Rectal smooth muscle tissue (tissue), 1 donor: ENCODE measurements around the gene RPUSD4.

Source experiments
- H3K27ac ChIP-seq: one replicate; pipeline ENCODE4 v1.7.0; 2013; ENCODE audit warnings: low read depth, low read length, inconsistent platforms
- H3K27me3 ChIP-seq: one replicate; pipeline ENCODE4 v1.7.0; 2013; ENCODE audit warnings: low read length; ENCODE audit not compliant: control insufficient read depth, insufficient read depth
- H3K36me3 ChIP-seq: one replicate; pipeline ENCODE4 v1.7.0; 2013; ENCODE audit warnings: low read length; ENCODE audit not compliant: control insufficient read depth, insufficient read depth
- H3K4me1 ChIP-seq: one replicate; pipeline ENCODE4 v1.7.0; 2013; ENCODE audit warnings: low read length; ENCODE audit not compliant: control insufficient read depth, insufficient read depth
- H3K4me3 ChIP-seq: one replicate; pipeline ENCODE4 v1.7.0; 2013; ENCODE audit warnings: low read length
- H3K9ac ChIP-seq: one replicate; pipeline ENCODE4 v1.7.0; 2013; ENCODE audit warnings: low read length

The RPUSD4 gene

DNA sequence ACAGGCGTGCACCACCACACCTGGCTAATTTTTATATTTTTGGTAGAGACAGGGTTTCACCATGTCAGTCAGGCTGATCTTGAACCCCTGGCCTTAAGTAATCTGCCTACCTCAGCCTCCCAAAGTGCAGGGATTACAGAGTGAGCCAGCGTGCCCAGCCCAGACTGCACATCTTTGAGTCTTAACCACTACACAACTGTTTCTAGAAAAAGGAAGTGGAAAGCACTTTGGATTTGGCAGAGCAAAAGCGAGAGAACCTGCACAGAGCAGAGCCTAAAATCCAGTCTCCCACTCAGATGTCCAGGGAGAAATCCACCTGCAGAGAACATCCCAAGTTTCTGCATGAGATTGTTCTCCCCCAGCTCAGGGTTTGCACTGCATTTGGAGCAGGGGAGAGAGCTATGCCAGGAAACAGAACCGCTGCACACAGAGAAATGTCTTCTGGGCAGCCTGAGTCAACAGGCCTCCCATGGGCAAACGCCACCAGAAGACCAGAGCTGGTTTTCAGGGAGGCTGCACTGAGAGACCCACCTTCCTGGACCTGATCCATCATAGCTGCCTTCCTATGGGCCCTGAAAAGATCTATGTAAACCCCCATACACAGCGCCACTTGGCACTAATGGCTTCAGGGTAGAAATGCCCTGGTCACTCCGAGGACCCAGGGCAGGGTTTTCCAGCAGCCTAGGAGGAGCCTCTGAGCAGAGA, 54.0 kb downstream of the RPUSD4 start:
- Histone ChIP-seq H3K27ac (no peak overlapping the region), H3K27me3 (no peaks in the 10 kb centered on the region), H3K9ac (no peak overlapping the region), H3K4me1 (peaks cover 2% of the 10 kb centered on the region), H3K4me3 (no peak overlapping the region), H3K36me3 (no peaks in the 10 kb centered on the region)

DNA sequence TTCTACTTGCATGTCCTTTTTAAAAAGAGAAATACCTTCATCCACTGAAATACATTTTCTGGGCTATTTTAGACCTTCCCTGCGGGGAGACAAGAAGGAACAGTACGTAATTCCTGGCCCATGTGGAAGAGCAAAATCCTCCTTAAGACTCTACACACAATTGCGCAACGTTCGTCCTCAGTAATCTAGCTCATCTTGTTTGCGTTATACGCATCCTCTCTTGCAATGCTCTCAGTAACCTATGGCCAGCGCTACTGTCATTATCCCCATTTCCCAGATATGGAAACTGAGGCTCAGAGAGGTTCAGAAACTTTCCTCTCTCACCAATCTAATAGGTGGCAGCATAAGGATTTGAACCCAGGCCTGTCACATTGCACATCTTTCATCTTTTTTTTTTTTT, 54.6 kb downstream of the RPUSD4 start:
- H3K4me1 ChIP-seq = no peaks in the 10 kb centered on the region

DNA sequence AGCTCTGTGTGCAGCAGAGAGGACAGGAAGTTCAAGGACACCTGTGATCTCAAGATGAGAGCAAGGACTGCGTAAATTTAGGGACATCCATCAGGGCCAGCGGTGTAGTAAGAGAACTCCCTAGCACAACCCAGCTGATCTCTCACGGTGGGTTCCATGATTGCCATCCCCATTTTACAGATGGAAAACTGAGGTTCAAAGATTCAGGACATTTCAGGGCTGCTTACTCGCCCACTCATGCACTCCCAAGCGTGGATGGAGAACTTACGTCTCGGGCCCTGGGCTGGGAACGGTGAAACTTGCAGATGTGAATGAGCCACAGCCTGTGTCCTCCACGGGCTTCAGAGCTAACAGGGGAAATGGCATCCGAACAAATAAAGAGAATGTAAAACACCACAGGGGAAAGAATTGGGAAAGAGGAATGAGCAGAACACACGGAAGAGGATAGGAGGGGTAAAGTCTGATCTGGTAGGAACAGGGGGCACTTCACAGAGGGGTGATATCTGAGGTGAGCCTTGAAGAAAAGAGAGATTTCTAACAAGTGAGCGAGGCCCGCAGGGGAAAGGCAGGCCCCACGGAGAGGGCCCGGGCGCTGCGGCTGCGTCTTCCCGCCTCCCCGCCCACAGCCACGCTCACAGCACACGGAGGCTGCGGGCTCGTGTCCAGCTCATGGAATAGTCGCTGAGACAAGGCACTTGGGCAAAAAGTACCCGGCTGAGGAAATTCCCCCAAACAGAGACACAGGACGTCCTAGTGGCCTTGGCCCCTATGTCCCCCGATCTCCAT, 55.9 kb downstream of the RPUSD4 start:
- no peaks in the 10 kb centered on the region for H3K27me3 ChIP-seq
- H3K36me3 ChIP-seq = no peaks in the 10 kb centered on the region
- no peak overlapping the region for H3K9ac ChIP-seq
- H3K4me3 ChIP-seq = no peak overlapping the region
- H3K4me1 ChIP-seq = no peaks in the 10 kb centered on the region
- H3K27ac ChIP-seq = no peak overlapping the region

More for the DNA sequence above, 54.6 kb downstream of the RPUSD4 start:
- H3K27me3 ChIP-seq = no peaks in the 10 kb centered on the region
- H3K9ac ChIP-seq = no peak overlapping the region
- H3K4me3 ChIP-seq = no peak overlapping the region
- H3K27ac ChIP-seq = no peak overlapping the region
- H3K36me3 ChIP-seq = no peaks in the 10 kb centered on the region

DNA sequence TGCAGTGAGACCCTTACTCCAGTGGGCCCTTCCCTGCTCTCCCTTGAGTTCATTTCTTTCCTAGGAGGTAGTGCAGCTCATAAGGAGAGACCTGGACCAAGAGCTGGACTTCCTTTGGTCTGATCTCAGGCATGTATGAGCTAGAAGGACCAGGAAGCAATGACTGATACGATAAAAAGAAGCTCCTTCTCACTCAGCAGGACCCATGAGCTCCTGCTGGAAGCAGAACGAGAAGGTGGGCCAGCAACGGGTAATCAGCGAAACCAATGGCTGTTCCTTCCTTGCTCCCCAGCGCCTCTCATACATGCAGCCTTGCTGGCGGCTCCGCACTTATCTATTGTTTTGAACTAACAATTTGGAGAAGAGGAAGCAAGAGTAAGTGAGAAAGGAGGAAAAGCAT, 56.8 kb downstream of the RPUSD4 start:
- Histone ChIP-seq H3K36me3 (no peaks in the 10 kb centered on the region), H3K4me1 (no peaks in the 10 kb centered on the region), H3K9ac (no peak overlapping the region), H3K27me3 (no peaks in the 10 kb centered on the region), H3K27ac (no peak overlapping the region), H3K4me3 (no peak overlapping the region)

DNA sequence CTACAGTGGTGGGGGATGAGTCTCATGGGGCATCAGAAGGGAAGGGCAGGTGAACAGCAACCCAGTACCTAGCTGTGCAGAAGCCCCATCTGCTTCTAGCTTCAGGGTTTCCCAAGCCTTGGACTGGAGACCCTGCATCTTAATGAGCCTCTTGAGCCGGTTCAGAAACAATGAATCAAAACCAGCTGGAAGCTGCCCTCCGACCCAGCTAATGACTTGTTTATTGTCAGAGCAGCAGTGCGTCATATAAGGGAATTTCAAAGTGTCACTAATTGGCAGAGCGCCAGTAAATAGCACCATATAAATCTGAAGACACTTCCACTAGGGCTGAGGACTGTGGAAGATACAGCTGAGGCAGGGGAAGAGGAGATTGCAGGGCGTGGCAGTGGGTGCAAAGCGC, 57.5 kb downstream of the RPUSD4 start:
- H3K4me1 ChIP-seq = no peaks in the 10 kb centered on the region
- H3K27ac ChIP-seq = no peak overlapping the region
- H3K9ac ChIP-seq = no peak overlapping the region
- no peaks in the 10 kb centered on the region for H3K27me3 ChIP-seq
- no peaks in the 10 kb centered on the region for H3K36me3 ChIP-seq
- H3K4me3 ChIP-seq = no peak overlapping the region

DNA sequence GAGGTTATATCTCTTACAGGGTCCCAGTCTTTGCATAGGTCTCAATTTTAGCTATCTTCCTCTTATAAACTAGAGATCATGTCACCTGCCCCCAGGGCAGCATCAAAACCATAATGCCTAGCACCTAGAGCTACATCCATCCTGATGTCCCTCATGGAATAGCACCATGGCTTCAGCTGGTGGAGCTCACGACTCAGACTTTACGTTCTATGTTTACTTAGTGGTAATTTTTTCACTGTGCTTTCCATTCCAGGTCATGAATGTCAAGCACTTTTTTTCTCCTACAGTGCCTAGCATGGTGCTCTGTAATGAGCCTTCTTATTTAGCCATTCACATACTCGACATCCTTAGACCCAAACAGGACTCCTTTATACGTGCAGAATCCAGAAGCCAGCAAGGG, 58.4 kb downstream of the RPUSD4 start:
- no peak overlapping the region for H3K27ac ChIP-seq

DNA sequence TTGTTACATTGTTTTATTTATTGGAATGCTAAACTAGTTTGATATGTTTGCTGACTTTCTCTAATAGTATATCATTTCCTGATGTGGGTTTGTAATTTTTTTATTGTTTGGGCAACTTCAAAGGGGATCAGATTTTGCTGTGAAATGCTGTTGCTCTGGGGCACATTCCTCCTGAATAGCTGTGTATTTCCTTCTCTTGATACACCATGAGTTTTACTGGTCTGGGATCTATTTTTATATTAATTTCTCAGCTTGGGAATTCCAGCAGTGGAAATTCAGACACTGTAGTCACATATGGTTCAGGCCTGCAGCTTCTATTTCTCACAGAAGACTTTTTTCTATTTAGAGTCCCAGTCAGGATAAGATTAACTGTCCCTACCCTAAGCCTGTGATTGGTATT, 58.9 kb downstream of the RPUSD4 start:
- Histone ChIP-seq H3K36me3 (no peaks in the 10 kb centered on the region), H3K27ac (no peak overlapping the region), H3K9ac (no peak overlapping the region), H3K4me3 (no peak overlapping the region), H3K27me3 (no peaks in the 10 kb centered on the region), H3K4me1 (no peaks in the 10 kb centered on the region)

More for the DNA sequence above, 58.4 kb downstream of the RPUSD4 start:
- Histone ChIP-seq H3K4me1 (no peaks in the 10 kb centered on the region), H3K9ac (no peak overlapping the region), H3K4me3 (no peak overlapping the region), H3K36me3 (no peaks in the 10 kb centered on the region), H3K27me3 (no peaks in the 10 kb centered on the region)

DNA sequence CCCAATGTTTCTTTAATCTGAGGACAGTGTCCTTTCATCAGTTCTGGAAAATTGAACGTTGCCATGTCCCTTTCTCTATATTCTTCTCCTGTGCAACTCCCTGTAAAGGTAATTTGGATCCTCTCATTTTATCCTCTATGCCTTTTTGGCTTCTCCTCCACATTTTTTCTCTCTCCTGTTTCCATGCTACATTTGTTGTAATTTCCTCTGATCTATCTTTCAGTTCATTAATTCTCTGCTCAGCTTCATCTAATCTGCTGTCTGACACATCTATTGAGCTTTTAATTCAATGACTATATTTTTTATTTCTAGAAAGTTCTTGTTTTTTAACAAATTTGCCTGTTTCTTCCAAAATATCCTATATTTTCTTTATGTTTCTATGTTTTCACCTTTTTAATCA, 59.3 kb downstream of the RPUSD4 start:
- Histone ChIP-seq H3K4me3 (no peak overlapping the region), H3K36me3 (no peaks in the 10 kb centered on the region), H3K4me1 (no peaks in the 10 kb centered on the region), H3K27me3 (no peaks in the 10 kb centered on the region), H3K27ac (no peak overlapping the region), H3K9ac (no peak overlapping the region)
